Activated T-helper 17 cell treated with anti-CD3 and anti-CD28 coated beads, Interleukin-2, amount 50 U/mL, for 72 hours (primary cell): ENCODE measurements around the gene ZFYVE28. TPM values are rescaled to one million over a fixed set of nuclear protein-coding genes. Genes with fewer than 3 reads are reported as not detected.

ENCODE experiments used
- ATAC-seq: fragments of 150-1000 bp; cut with Tn5 transposase; replicated peaks from 2 replicates; pipeline ENCODE4 v1.10.0; 2021; ENCODE audit warnings: mild to moderate bottlenecking, moderate library complexity
- H3K27ac Mint-ChIP-seq: one replicate; pipeline ENCODE4 v1.8.0; 2022; ENCODE audit warnings: mixed read lengths
- H3K27me3 Mint-ChIP-seq: one replicate; pipeline ENCODE4 v1.8.0; 2022; ENCODE audit warnings: mixed read lengths
- H3K36me3 Mint-ChIP-seq: one replicate; pipeline ENCODE4 v1.8.0; 2022; ENCODE audit warnings: low read depth, mild to moderate bottlenecking, mixed read lengths
- H3K4me1 Mint-ChIP-seq: one replicate; pipeline ENCODE4 v1.8.0; 2022; ENCODE audit warnings: mixed read lengths
- H3K4me3 Mint-ChIP-seq: one replicate; pipeline ENCODE4 v1.8.0; 2022; ENCODE audit warnings: mild to moderate bottlenecking, mixed read lengths
- H3K9me3 Mint-ChIP-seq: one replicate; pipeline ENCODE4 v1.8.0; 2022; ENCODE audit warnings: mixed read lengths
- total RNA-seq, 2 donors: library from RNA; stranded (reverse); gene quantifications; one replicate each; pipeline ENCODE4 v1.2.3, GENCODE V29; 2022

The ZFYVE28 gene
- total RNA-seq, 2 donors from 2014 or later = 36.3 to 42.7 TPM

- Mint-ChIP-seq H3K9me3 (no peaks in the 10 kb centered on the region), H3K4me1 (peaks cover 40% of the 10 kb centered on the region), H3K27ac (peak overlapping the region; percentile 96), H3K36me3 (peaks cover 9% of the 10 kb centered on the region), H3K4me3 (peak overlapping the region; percentile 82), H3K27me3 (no peaks in the 10 kb centered on the region)
- peak; percentile 80 for ATAC-seq
Measured at GRCh38 chr4:2412885-2413716, 5.3 kb downstream of the ZFYVE28 start.

GRCh38 chr4:2412534-2412884, 5.9 kb downstream of the ZFYVE28 start:
- peak; percentile 46 for ATAC-seq
- no peaks in the 10 kb centered on the region for H3K9me3 Mint-ChIP-seq

GRCh38 chr4:2411786-2412510, 6.5 kb downstream of the ZFYVE28 start:
- Mint-ChIP-seq H3K4me3 (peak overlapping the region; percentile 82), H3K36me3 (peaks cover 4% of the 10 kb centered on the region), H3K4me1 (peaks cover 47% of the 10 kb centered on the region), H3K27ac (peak overlapping the region; percentile 96), H3K9me3 (no peaks in the 10 kb centered on the region), H3K27me3 (no peaks in the 10 kb centered on the region)
- ATAC-seq = peak; percentile 10

More at GRCh38 chr4:2412534-2412884, 5.9 kb downstream of the ZFYVE28 start:
- H3K36me3 Mint-ChIP-seq = peaks cover 5% of the 10 kb centered on the region
- H3K27me3 Mint-ChIP-seq = no peaks in the 10 kb centered on the region
- peak overlapping the region; percentile 96 for H3K27ac Mint-ChIP-seq
- peak overlapping the region; percentile 82 for H3K4me3 Mint-ChIP-seq
- H3K4me1 Mint-ChIP-seq = peaks cover 44% of the 10 kb centered on the region

- no peak for ATAC-seq
- Mint-ChIP-seq H3K9me3 (no peaks in the 10 kb centered on the region), H3K4me3 (no peak overlapping the region), H3K4me1 (peaks cover 39% of the 10 kb centered on the region), H3K27ac (no peak overlapping the region), H3K27me3 (no peaks in the 10 kb centered on the region), H3K36me3 (no peaks in the 10 kb centered on the region)
Measured at GRCh38 chr4:2409381-2409783, 9.1 kb downstream of the ZFYVE28 start.

- Mint-ChIP-seq H3K4me3 (no peak overlapping the region), H3K27ac (peak overlapping the region; percentile 36), H3K27me3 (no peaks in the 10 kb centered on the region), H3K4me1 (peaks cover 35% of the 10 kb centered on the region), H3K36me3 (no peaks in the 10 kb centered on the region), H3K9me3 (no peaks in the 10 kb centered on the region)
- ATAC-seq = no peak
Measured at GRCh38 chr4:2408976-2409375, 9.5 kb downstream of the ZFYVE28 start.

- peak overlapping the region; percentile 46 for H3K27ac Mint-ChIP-seq
- no peak overlapping the region for H3K4me3 Mint-ChIP-seq
- H3K36me3 Mint-ChIP-seq = no peaks in the 10 kb centered on the region
- no peaks in the 10 kb centered on the region for H3K9me3 Mint-ChIP-seq
- ATAC-seq = no peak
- H3K27me3 Mint-ChIP-seq = no peaks in the 10 kb centered on the region
- H3K4me1 Mint-ChIP-seq = peaks cover 33% of the 10 kb centered on the region
Measured at GRCh38 chr4:2408401-2408958, 10.0 kb downstream of the ZFYVE28 start.

GRCh38 chr4:2407991-2408342, 10.5 kb downstream of the ZFYVE28 start:
- Mint-ChIP-seq H3K27ac (peak overlapping the region; percentile 46), H3K36me3 (no peaks in the 10 kb centered on the region), H3K9me3 (no peaks in the 10 kb centered on the region), H3K4me3 (no peak overlapping the region), H3K4me1 (peaks cover 36% of the 10 kb centered on the region), H3K27me3 (no peaks in the 10 kb centered on the region)
- no peak for ATAC-seq

- Mint-ChIP-seq H3K4me1 (peaks cover 36% of the 10 kb centered on the region), H3K4me3 (no peak overlapping the region), H3K9me3 (no peaks in the 10 kb centered on the region), H3K36me3 (no peaks in the 10 kb centered on the region), H3K27me3 (no peaks in the 10 kb centered on the region), H3K27ac (peak overlapping the region; percentile 33)
- no peak for ATAC-seq
Measured at GRCh38 chr4:2406920-2407319, 11.5 kb downstream of the ZFYVE28 start.

GRCh38 chr4:2406406-2406805, 12.0 kb downstream of the ZFYVE28 start:
- Mint-ChIP-seq H3K27ac (peak overlapping the region; percentile 33), H3K4me1 (peaks cover 31% of the 10 kb centered on the region), H3K36me3 (no peaks in the 10 kb centered on the region), H3K9me3 (no peaks in the 10 kb centered on the region), H3K27me3 (no peaks in the 10 kb centered on the region), H3K4me3 (no peak overlapping the region)
- no peak for ATAC-seq

- peak overlapping the region; percentile 69 for H3K4me3 Mint-ChIP-seq
- no peaks in the 10 kb centered on the region for H3K27me3 Mint-ChIP-seq
- H3K27ac Mint-ChIP-seq = no peak overlapping the region
- H3K36me3 Mint-ChIP-seq = no peaks in the 10 kb centered on the region
- peaks cover 36% of the 10 kb centered on the region for H3K4me1 Mint-ChIP-seq
- H3K9me3 Mint-ChIP-seq = no peaks in the 10 kb centered on the region
- ATAC-seq = no peak
Measured at GRCh38 chr4:2402941-2403340, 15.5 kb downstream of the ZFYVE28 start.

- Mint-ChIP-seq H3K27ac (peak overlapping the region; percentile 65), H3K4me3 (peak overlapping the region; percentile 69), H3K9me3 (no peaks in the 10 kb centered on the region)
Measured at GRCh38 chr4:2402048-2402842, 16.2 kb downstream of the ZFYVE28 start.

GRCh38 chr4:2401610-2401983, 16.8 kb downstream of the ZFYVE28 start:
- H3K4me3 Mint-ChIP-seq = peak overlapping the region; percentile 69
- no peaks in the 10 kb centered on the region for H3K27me3 Mint-ChIP-seq
- no peaks in the 10 kb centered on the region for H3K36me3 Mint-ChIP-seq
- H3K27ac Mint-ChIP-seq = no peak overlapping the region
- no peaks in the 10 kb centered on the region for H3K9me3 Mint-ChIP-seq
- peaks cover 31% of the 10 kb centered on the region for H3K4me1 Mint-ChIP-seq
- ATAC-seq = no peak

More at GRCh38 chr4:2402048-2402842, 16.2 kb downstream of the ZFYVE28 start:
- peak; percentile 32 for ATAC-seq
- Mint-ChIP-seq H3K4me1 (peaks cover 38% of the 10 kb centered on the region), H3K27me3 (no peaks in the 10 kb centered on the region), H3K36me3 (no peaks in the 10 kb centered on the region)

- H3K4me1 Mint-ChIP-seq = peaks cover 29% of the 10 kb centered on the region
- no peaks in the 10 kb centered on the region for H3K27me3 Mint-ChIP-seq
- ATAC-seq = peak; percentile 76
- peak overlapping the region; percentile 69 for H3K4me3 Mint-ChIP-seq
- no peak overlapping the region for H3K27ac Mint-ChIP-seq
- no peaks in the 10 kb centered on the region for H3K9me3 Mint-ChIP-seq
- H3K36me3 Mint-ChIP-seq = no peaks in the 10 kb centered on the region
Measured at GRCh38 chr4:2400841-2401609, 17.4 kb downstream of the ZFYVE28 start.
